EL (cell line): ENCODE measurements around the gene INCA1.

Experiments
- DNase-seq: peaks from one replicate; pipeline ENCODE4 v3.0.0-alpha.2; 2016

INCA1 gene

GRCh38 chr17:5003214-5003867, 6.0 kb upstream of the INCA1 start:
- DNase-seq: no peak

GRCh38 chr17:5002121-5002788, 4.9 kb upstream of the INCA1 start:
- DNase-seq: no peak

GRCh38 chr17:5000237-5000639, 2.9 kb upstream of the INCA1 start:
- no peak for DNase-seq

GRCh38 chr17:4999430-5000093, 2.2 kb upstream of the INCA1 start:
- DNase-seq: no peak

GRCh38 chr17:4998732-4999429, 1.6 kb upstream of the INCA1 start:
- no peak for DNase-seq

- no peak for DNase-seq
Observed at GRCh38 chr17:4998027-4998731, 857 bp upstream of the INCA1 start.

GRCh38 chr17:4994081-4994595, 3.2 kb downstream of the INCA1 start:
- no peak for DNase-seq

GRCh38 chr17:4987767-4988567, 9.4 kb downstream of the INCA1 start:
- no peak for DNase-seq

- DNase-seq: peak; percentile 82
Observed at GRCh38 chr17:4986951-4987766, 10.2 kb downstream of the INCA1 start, which contains the start of gene CAMTA2. CAMTA2 (minus strand) TSS chr17:4987675; CDS start chr17:4986222, 1,453 bp downstream.

GRCh38 chr17:4986403-4986802, 10.9 kb downstream of the INCA1 start:
- peak; percentile 40 for DNase-seq

- no peak for DNase-seq
Observed at GRCh38 chr17:4982305-4982704, 15.0 kb downstream of the INCA1 start.

- DNase-seq: peak; percentile 51
Observed at GRCh38 chr17:4980644-4981216, 16.6 kb downstream of the INCA1 start.

- DNase-seq: no peak
Observed at GRCh38 chr17:4978726-4979125, 18.6 kb downstream of the INCA1 start.

- DNase-seq: no peak
Observed at GRCh38 chr17:4974115-4974670, 23.1 kb downstream of the INCA1 start.

- no peak for DNase-seq
Observed at GRCh38 chr17:4973256-4974114, 23.8 kb downstream of the INCA1 start.

GRCh38 chr17:4972752-4973151, 24.6 kb downstream of the INCA1 start:
- no peak for DNase-seq

- no peak for DNase-seq
Observed at GRCh38 chr17:4972322-4972721, 25.0 kb downstream of the INCA1 start.

- DNase-seq: no peak
Observed at GRCh38 chr17:4971826-4972225, 25.5 kb downstream of the INCA1 start.

GRCh38 chr17:4970273-4970672, 27.0 kb downstream of the INCA1 start:
- DNase-seq: no peak
